Activated CD8-positive, alpha-beta T cell treated with anti-CD3 and anti-CD28 coated beads for 36 hours (primary cell): Measurements from ENCODE around the gene SCFD1. TPM values are rescaled to one million over a fixed set of nuclear protein-coding genes. Genes with fewer than 3 reads are reported as not detected.

Experiments
- ATAC-seq: fragments of 200-7000 bp; cut with Tn5 transposase; one replicate; pipeline ENCODE4 v1.10.0; 2021; ENCODE audit warnings: mild to moderate bottlenecking, moderate library complexity
- CTCF ChIA-PET: fragments of 350-600 bp; sonication (Branson Sonifier 250); formaldehyde crosslinking; loops from one replicate; lab custom pipeline; 2021; ENCODE audit warnings: antibody characterized with exemption; lab: Charles Lee
- POLR2A ChIA-PET: fragments of 350-600 bp; sonication (Branson Sonifier 250); formaldehyde crosslinking; loops from one replicate; lab custom pipeline; 2021; ENCODE audit warnings: antibody characterized with exemption; lab: Charles Lee
- DNase-seq: peaks from one replicate; pipeline ENCODE4 v3.0.0-alpha.2; 2020
- H3K27ac Mint-ChIP-seq: one replicate; pipeline ENCODE4 v1.8.0; 2021; ENCODE audit warnings: mild to moderate bottlenecking, mixed read lengths
- H3K27me3 Mint-ChIP-seq: one replicate; pipeline ENCODE4 v1.8.0; 2021; ENCODE audit warnings: mixed read lengths
- H3K36me3 Mint-ChIP-seq: one replicate; pipeline ENCODE4 v1.8.0; 2021; ENCODE audit warnings: low read depth, mixed read lengths
- H3K4me1 Mint-ChIP-seq: one replicate; pipeline ENCODE4 v1.8.0; 2021; ENCODE audit warnings: low read depth, mixed read lengths
- H3K4me3 Mint-ChIP-seq: one replicate; pipeline ENCODE4 v1.8.0; 2021; ENCODE audit warnings: mild to moderate bottlenecking, moderate library complexity, mixed read lengths
- H3K9me3 Mint-ChIP-seq: one replicate; pipeline ENCODE4 v1.8.0; 2021; ENCODE audit warnings: mixed read lengths
- CTCF ChIP-seq: fragments of 200-600 bp; IDR thresholded peaks from one replicate; pipeline ENCODE4 v1.8.0; 2022; ENCODE audit warnings: antibody characterized with exemption, mild to moderate bottlenecking
- intact Hi-C: fragments of 100-400 bp; cut with micrococcal nuclease; formaldehyde crosslinking; loops from one replicate; pipeline ENCODE4 v1.10.0; 2022
- total RNA-seq, 2 experiments: library from RNA; stranded (reverse); gene quantifications; one replicate each; pipeline ENCODE4 v1.2.3, GENCODE V29; 2021

The SCFD1 gene
- total RNA-seq, 2 experiments from 2014 or later = 61.6 to 67.2 TPM

- DNase-seq (no peak), ATAC-seq (no peak)
- POLR2A ChIA-PET = no interaction called here
- Mint-ChIP-seq H3K27me3 (no peaks in the 10 kb centered on the region), H3K4me3 (no peak overlapping the region), H3K27ac (no peak overlapping the region), H3K36me3 (peaks cover 36% of the 10 kb centered on the region), H3K9me3 (peaks cover 2% of the 10 kb centered on the region), H3K4me1 (peaks cover 32% of the 10 kb centered on the region)
- intact Hi-C loops = no loop called here
- no peak for TF ChIP-seq CTCF
- CTCF ChIA-PET = no interaction called here
These were observed 41.4 kb upstream of the SCFD1 start for GRCh38 chr14:30580616-30581282.

GRCh38 chr14:30581283-30581625 lies 40.9 kb upstream of the SCFD1 start:
- Mint-ChIP-seq H3K4me1 (peaks cover 32% of the 10 kb centered on the region), H3K27me3 (no peaks in the 10 kb centered on the region), H3K27ac (no peak overlapping the region), H3K4me3 (no peak overlapping the region), H3K36me3 (peaks cover 41% of the 10 kb centered on the region), H3K9me3 (peaks cover 2% of the 10 kb centered on the region)
- ATAC-seq (no peak), DNase-seq (no peak)
- no peak for TF ChIP-seq CTCF
- ChIA-PET POLR2A (no interaction called here), CTCF (no interaction called here)
- intact Hi-C loops = no loop called here

DNA sequence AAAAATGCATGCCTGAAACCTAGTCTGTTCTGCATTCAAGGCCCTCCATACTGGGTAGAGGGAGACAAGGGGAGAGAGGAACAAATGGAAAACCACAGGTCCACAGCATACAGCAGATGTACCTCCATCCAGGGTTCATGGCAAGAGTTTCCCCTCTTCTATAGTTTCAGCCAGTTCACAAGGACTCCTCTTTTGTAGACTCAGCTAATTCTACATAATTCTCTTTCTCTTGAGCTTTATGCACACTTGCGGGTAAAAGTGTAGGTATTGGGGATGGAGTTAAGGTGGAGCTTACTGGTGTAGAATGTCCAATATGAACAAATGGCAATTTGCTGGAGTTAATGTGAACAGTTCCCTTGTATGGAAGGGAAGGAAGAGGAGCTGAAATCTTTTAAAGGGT lies 39.7 kb upstream of the SCFD1 start:
- Mint-ChIP-seq H3K4me3 (no peak overlapping the region), H3K27ac (no peak overlapping the region), H3K4me1 (peaks cover 31% of the 10 kb centered on the region), H3K9me3 (peaks cover 2% of the 10 kb centered on the region), H3K36me3 (peaks cover 44% of the 10 kb centered on the region), H3K27me3 (no peaks in the 10 kb centered on the region)
- ATAC-seq (no peak), DNase-seq (no peak)
- ChIA-PET CTCF (interaction anchor here (0.6 to 1.0 kb wide), 2 partner anchors 60 to 614 kb away, joined by 3 read pairs; no protein-coding TSS in a partner anchor), POLR2A (no interaction called here)
- TF ChIP-seq CTCF = no peak
- intact Hi-C loops = no loop called here

- TF ChIP-seq CTCF = no peak
- peaks cover 50% of the 10 kb centered on the region for H3K36me3 Mint-ChIP-seq
- no peak overlapping the region for H3K27ac Mint-ChIP-seq
- peaks cover 19% of the 10 kb centered on the region for H3K4me1 Mint-ChIP-seq
- H3K9me3 Mint-ChIP-seq = peaks cover 2% of the 10 kb centered on the region
- POLR2A ChIA-PET = no interaction called here
- DNase-seq (no peak), ATAC-seq (no peak)
- intact Hi-C loops = no loop called here
- CTCF ChIA-PET = no interaction called here
- H3K4me3 Mint-ChIP-seq = no peak overlapping the region
- no peaks in the 10 kb centered on the region for H3K27me3 Mint-ChIP-seq
These were observed 38.0 kb upstream of the SCFD1 start for GRCh38 chr14:30584058-30584630.

DNA sequence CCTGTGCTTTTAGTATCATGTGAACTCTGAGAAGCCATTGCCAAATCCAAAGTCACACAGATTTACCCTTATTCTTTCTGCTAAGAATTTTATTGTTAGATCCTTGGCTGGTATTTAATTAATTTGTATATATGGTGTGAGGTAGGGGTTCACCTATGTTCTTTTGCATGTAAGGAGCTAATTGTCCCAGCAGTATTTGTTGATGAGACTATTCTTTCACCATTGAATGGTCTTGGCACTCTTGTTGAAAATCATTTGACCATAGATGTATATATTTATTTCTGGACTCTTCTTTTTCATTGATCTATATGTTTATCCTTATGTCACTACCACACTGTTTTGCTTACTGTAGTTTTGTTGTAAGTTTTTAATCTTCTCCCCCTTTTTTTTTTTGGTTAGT lies 36.9 kb upstream of the SCFD1 start:
- Mint-ChIP-seq H3K27ac (no peak overlapping the region), H3K4me1 (peaks cover 19% of the 10 kb centered on the region), H3K27me3 (no peaks in the 10 kb centered on the region), H3K4me3 (no peak overlapping the region), H3K9me3 (peaks cover 2% of the 10 kb centered on the region), H3K36me3 (peaks cover 58% of the 10 kb centered on the region)
- no peak for ATAC-seq
- intact Hi-C loops = no loop called here
- no peak for TF ChIP-seq CTCF
- DNase-seq = no peak
- ChIA-PET CTCF (no interaction called here), POLR2A (no interaction called here)
